Sigmoid colon (tissue), 4 donors: Measurements from ENCODE around the gene MPZL1.

Experiments
- EP300 ChIP-seq, 4 donors: sonication (generic); formaldehyde crosslinking; IDR thresholded peaks; one replicate each; pipeline ENCODE4 v1.6.1; 2017; ENCODE audit warnings: antibody characterized with exemption in 4 of 4
- POLR2A ChIP-seq, 2 donors: fragments of 450-650 bp; IDR thresholded peaks; one replicate each; pipeline ENCODE4 v1.6.1; 2016; ENCODE audit warnings: antibody characterized with exemption in 2 of 2, mild to moderate bottlenecking in 2 of 2, moderate library complexity in 2 of 2
- POLR2AphosphoS5 ChIP-seq, 4 donors: sonication (generic); formaldehyde crosslinking; IDR thresholded peaks; one replicate each; pipeline ENCODE4 v1.6.1; 2017; ENCODE audit warnings: antibody characterized with exemption in 4 of 4
- TF ChIP-seq, protein P1 (sequence below), 4 experiments: fragments of 450-650 bp in 3 of 4; fragments of 200-600 bp in 1 of 4; IDR thresholded peaks; one replicate each; pipeline ENCODE4 v1.5.1; 2016 to 2019; ENCODE audit warnings: antibody characterized with exemption in 4 of 4, mild to moderate bottlenecking in 3 of 4, moderate library complexity in 2 of 4

DNA sequence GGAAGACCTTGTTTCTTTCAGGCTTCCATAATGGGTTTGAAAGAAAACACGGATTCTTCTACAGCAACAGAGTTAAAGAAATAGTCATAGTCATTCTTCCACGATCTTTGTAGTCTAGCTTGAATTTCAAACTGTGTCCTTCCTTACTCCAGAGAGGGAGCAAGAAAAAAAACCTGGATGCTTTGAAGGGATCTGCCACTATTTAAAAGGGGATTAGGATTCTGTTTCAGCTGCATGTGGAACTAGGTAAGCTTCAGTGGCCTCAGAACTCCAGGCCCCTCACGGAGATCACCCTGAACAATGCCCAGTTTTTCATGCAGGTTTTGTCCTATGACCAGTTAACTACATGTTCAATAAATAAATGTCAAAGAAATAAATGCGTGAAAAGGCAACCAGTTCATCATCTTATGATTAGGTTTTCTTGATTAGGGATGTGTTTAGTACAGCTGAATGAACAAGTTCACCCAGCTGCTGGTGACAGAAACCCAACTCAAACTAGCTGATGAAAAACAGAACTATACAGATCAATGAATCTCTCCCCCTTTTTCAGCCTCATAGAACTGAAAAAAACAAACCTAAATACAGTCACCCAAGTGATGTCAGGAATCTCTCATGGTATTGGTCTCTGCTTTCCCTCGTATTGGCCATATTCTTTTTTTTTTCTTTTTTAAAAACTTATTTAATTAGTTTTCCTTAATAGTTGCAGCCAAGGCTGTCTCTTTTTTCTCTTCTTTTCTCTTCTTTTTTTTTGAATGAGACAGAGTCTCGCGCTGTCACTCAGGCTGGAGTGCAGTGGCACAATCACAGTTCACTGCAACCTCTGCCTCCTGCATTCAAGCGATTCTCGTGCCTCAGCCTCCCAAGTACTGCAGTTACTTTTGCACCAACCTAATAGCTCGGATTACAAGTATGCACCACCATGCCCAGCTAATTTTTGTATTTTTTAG is 14.6 kb upstream of the MPZL1 start:
- TF ChIP-seq EP300 (IDR thresholded peaks at IDR 0.05) (no peak), POLR2A (IDR thresholded peaks at IDR 0.05) (no peak), POLR2AphosphoS5 (IDR thresholded peaks at IDR 0.05) (no peak)
- TF ChIP-seq, protein P1, sequence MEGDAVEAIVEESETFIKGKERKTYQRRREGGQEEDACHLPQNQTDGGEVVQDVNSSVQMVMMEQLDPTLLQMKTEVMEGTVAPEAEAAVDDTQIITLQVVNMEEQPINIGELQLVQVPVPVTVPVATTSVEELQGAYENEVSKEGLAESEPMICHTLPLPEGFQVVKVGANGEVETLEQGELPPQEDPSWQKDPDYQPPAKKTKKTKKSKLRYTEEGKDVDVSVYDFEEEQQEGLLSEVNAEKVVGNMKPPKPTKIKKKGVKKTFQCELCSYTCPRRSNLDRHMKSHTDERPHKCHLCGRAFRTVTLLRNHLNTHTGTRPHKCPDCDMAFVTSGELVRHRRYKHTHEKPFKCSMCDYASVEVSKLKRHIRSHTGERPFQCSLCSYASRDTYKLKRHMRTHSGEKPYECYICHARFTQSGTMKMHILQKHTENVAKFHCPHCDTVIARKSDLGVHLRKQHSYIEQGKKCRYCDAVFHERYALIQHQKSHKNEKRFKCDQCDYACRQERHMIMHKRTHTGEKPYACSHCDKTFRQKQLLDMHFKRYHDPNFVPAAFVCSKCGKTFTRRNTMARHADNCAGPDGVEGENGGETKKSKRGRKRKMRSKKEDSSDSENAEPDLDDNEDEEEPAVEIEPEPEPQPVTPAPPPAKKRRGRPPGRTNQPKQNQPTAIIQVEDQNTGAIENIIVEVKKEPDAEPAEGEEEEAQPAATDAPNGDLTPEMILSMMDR (IDR thresholded peaks at IDR 0.05), result no peak
